IMR-90 (cell line): ENCODE measurements around the gene SARDH. TPM values are rescaled to one million over a fixed set of nuclear protein-coding genes. Genes with fewer than 3 reads are reported as not detected.

ENCODE experiments used
- ATAC-seq: fragments of 200-7000 bp; cut with Tn5 transposase; 2 replicates; pipeline ENCODE4 v1.9.1; 2020; ENCODE audit warnings: low read depth, mild to moderate bottlenecking, moderate library complexity
- BruUV-seq: library from RNA; stranded (reverse); fragments of 400-500 nt; replicated peaks from 2 replicates; lab custom pipeline; 2021; lab: Mats Ljungman, UMichigan
- CTCF ChIA-PET: fragments of 300-600 bp; formaldehyde crosslinking; extraction: SDS; loops from one replicate; lab custom pipeline; 2021; ENCODE audit warnings: antibody characterized with exemption; lab: Yijun Ruan, JAX
- POLR2A ChIA-PET: fragments of 300-600 bp; sonication (Branson Sonifier 250); formaldehyde crosslinking; loops from one replicate; lab custom pipeline; 2022; ENCODE audit warnings: antibody characterized with exemption; ENCODE audit not compliant: unreplicated experiment; lab: Charles Lee
- DNase-seq: peaks from one replicate; pipeline ENCODE4 v3.0.0; 2013
- H2AFZ ChIP-seq: replicated peaks from 2 replicates; pipeline ENCODE3; 2013; ENCODE audit warnings: low read length, mild to moderate bottlenecking; ENCODE audit not compliant: poor library complexity
- H2AK5ac ChIP-seq: 2 replicates; pipeline ENCODE4 v1.6.1; 2013; ENCODE audit warnings: low read depth, low read length, inconsistent platforms
- H2AK9ac ChIP-seq: replicated peaks from 2 replicates; pipeline ENCODE3; 2013; ENCODE audit warnings: mild to moderate bottlenecking, low read depth, low read length, moderate library complexity; ENCODE audit not compliant: poor library complexity
- H2BK120ac ChIP-seq: 2 replicates; pipeline ENCODE4 v1.6.1; 2013; ENCODE audit warnings: low read depth, low read length, inconsistent platforms
- H2BK15ac ChIP-seq: 3 replicates; pipeline ENCODE4 v1.6.1; 2013; ENCODE audit warnings: low read depth, low read length, inconsistent platforms
- H2BK20ac ChIP-seq: 2 replicates; pipeline ENCODE4 v1.6.1; 2013; ENCODE audit warnings: low read depth, mild to moderate bottlenecking, inconsistent platforms, low read length, moderate library complexity
- H2BK5ac ChIP-seq: 2 replicates; pipeline ENCODE4 v1.6.1; 2013; ENCODE audit warnings: mild to moderate bottlenecking, low read depth, low read length, inconsistent platforms; ENCODE audit not compliant: poor library complexity, severe bottlenecking
- H3K14ac ChIP-seq: replicated peaks from 2 replicates; pipeline ENCODE4 v1.6.1; 2013; ENCODE audit warnings: low read depth, low read length, inconsistent platforms
- H3K18ac ChIP-seq: 2 replicates; pipeline ENCODE4 v1.6.1; 2013; ENCODE audit warnings: low read depth, low read length, control low read depth
- H3K23ac ChIP-seq: 2 replicates; pipeline ENCODE4 v1.6.1; 2013; ENCODE audit warnings: low read depth, low read length, inconsistent platforms
- H3K27ac ChIP-seq: 2 replicates; pipeline ENCODE4 v1.5.1; 2013; ENCODE audit warnings: mild to moderate bottlenecking, control low read depth, low read length; ENCODE audit not compliant: insufficient read depth
- H3K27me3 ChIP-seq: 2 replicates; pipeline ENCODE4 v1.6.1; 2013; ENCODE audit warnings: low read length; ENCODE audit not compliant: control insufficient read depth, insufficient read depth
- H3K36me3 ChIP-seq: 2 replicates; pipeline ENCODE4 v1.6.1; 2013; ENCODE audit warnings: low read length, mixed read lengths; ENCODE audit not compliant: control insufficient read depth, insufficient read depth
- H3K4ac ChIP-seq: 2 replicates; pipeline ENCODE4 v1.6.1; 2013; ENCODE audit warnings: low read depth, low read length, inconsistent platforms
- H3K4me1 ChIP-seq: 2 replicates; pipeline ENCODE4 v1.6.1; 2013; ENCODE audit warnings: low read length, mixed read lengths; ENCODE audit not compliant: control insufficient read depth, insufficient read depth
- H3K4me2 ChIP-seq: 2 replicates; pipeline ENCODE4 v1.6.1; 2013; ENCODE audit warnings: low read depth, mild to moderate bottlenecking, control low read depth, low read length, moderate library complexity
- H3K4me3 ChIP-seq: 2 replicates; pipeline ENCODE4 v1.5.1; 2013; ENCODE audit warnings: low read depth, mild to moderate bottlenecking, control low read depth, low read length, moderate library complexity; ENCODE audit not compliant: insufficient read depth
- H3K56ac ChIP-seq: 2 replicates; pipeline ENCODE4 v1.6.1; 2013; ENCODE audit warnings: low read length, inconsistent platforms; ENCODE audit not compliant: insufficient read depth; ENCODE audit errors: extremely low read depth
- H3K79me1 ChIP-seq, 2 experiments: 2 replicates each; pipeline ENCODE4 v1.6.1; 2013; ENCODE audit warnings: low read length in 2 of 2, inconsistent platforms in 1 of 2, low read depth in 1 of 2
- H3K9ac ChIP-seq: 2 replicates; pipeline ENCODE4 v1.6.1; 2013; ENCODE audit warnings: low read depth, low read length, control low read depth
- H3K9me1 ChIP-seq: 2 replicates; pipeline ENCODE4 v1.6.1; 2013; ENCODE audit warnings: low read length, inconsistent platforms; ENCODE audit not compliant: insufficient read depth
- H3K9me3 ChIP-seq: 2 replicates; pipeline ENCODE4 v1.6.1; 2013; ENCODE audit warnings: low read length; ENCODE audit not compliant: control insufficient read depth, insufficient read depth
- H4K20me1 ChIP-seq: 2 replicates; pipeline ENCODE4 v1.6.1; 2013; ENCODE audit warnings: low read length, inconsistent platforms; ENCODE audit not compliant: insufficient read depth
- H4K5ac ChIP-seq: 2 replicates; pipeline ENCODE4 v1.6.1; 2013; ENCODE audit warnings: mild to moderate bottlenecking, low read depth, low read length, control low read depth
- H4K8ac ChIP-seq, 2 experiments: 2 replicates each; pipeline ENCODE4 v1.6.1; 2013; ENCODE audit warnings: low read depth in 2 of 2, low read length in 2 of 2, control low read depth in 1 of 2, inconsistent platforms in 1 of 2
- H4K91ac ChIP-seq: 2 replicates; pipeline ENCODE4 v1.6.1; 2013; ENCODE audit warnings: low read depth, low read length, inconsistent platforms; ENCODE audit not compliant: insufficient read depth
- BHLHE40 ChIP-seq: fragments of 150-350 bp; IDR thresholded peaks from 2 replicates; pipeline ENCODE4 v1.6.1; 2016; ENCODE audit warnings: mild to moderate bottlenecking, low read depth, low read length
- CEBPB ChIP-seq: IDR thresholded peaks from 2 replicates; pipeline ENCODE4 v1.6.1; 2012; ENCODE audit warnings: low read depth, low read length, improper control_type of control experiment
- CHD1 ChIP-seq: IDR thresholded peaks from 2 replicates; pipeline ENCODE4 v1.6.1; 2012; ENCODE audit warnings: low read depth, low read length, improper control_type of control experiment
- MAFK ChIP-seq: IDR thresholded peaks from 2 replicates; pipeline ENCODE4 v1.6.1; 2012; ENCODE audit warnings: low read depth, low read length, improper control_type of control experiment
- MAZ ChIP-seq: IDR thresholded peaks from 2 replicates; pipeline ENCODE4 v1.6.1; 2012; ENCODE audit warnings: low read depth, mild to moderate bottlenecking, low read length, improper control_type of control experiment, moderate library complexity, borderline replicate concordance
- MXI1 ChIP-seq: IDR thresholded peaks from 2 replicates; pipeline ENCODE4 v1.6.1; 2012; ENCODE audit warnings: low read depth, mild to moderate bottlenecking, low read length, moderate library complexity, borderline replicate concordance
- NFE2L2 ChIP-seq: fragments of 150-350 bp; IDR thresholded peaks from 2 replicates; pipeline ENCODE4 v1.6.1; 2016; ENCODE audit warnings: low read depth, mild to moderate bottlenecking, low read length
- POLR2A ChIP-seq: IDR thresholded peaks from 2 replicates; pipeline ENCODE4 v1.6.1; 2012; ENCODE audit warnings: mild to moderate bottlenecking, low read depth, low read length
- RAD21 ChIP-seq: IDR thresholded peaks from 2 replicates; pipeline ENCODE4 v1.6.1; 2012; ENCODE audit warnings: low read length, improper control_type of control experiment
- RCOR1 ChIP-seq: IDR thresholded peaks from 2 replicates; pipeline ENCODE4 v1.6.1; 2012; ENCODE audit warnings: mild to moderate bottlenecking, low read length, improper control_type of control experiment; ENCODE audit not compliant: insufficient replicate concordance
- RFX5 ChIP-seq: IDR thresholded peaks from 2 replicates; pipeline ENCODE4 v1.8.0; 2012; ENCODE audit warnings: low read depth, mild to moderate bottlenecking, low read length, moderate library complexity
- USF2 ChIP-seq: fragments of 150-350 bp; IDR thresholded peaks from 2 replicates; pipeline ENCODE4 v1.6.1; 2017; ENCODE audit warnings: mild to moderate bottlenecking, antibody characterized with exemption, low read length, low read depth
- WGBS, 2 experiments: methylation state at CpG; one replicate each; pipeline versions ENCODE4 v1.1.5 to v1.1.7; 2013; ENCODE audit warnings: missing lambda C conversion rate in 2 of 2; ENCODE audit not compliant: insufficient read length in 1 of 2; ENCODE audit errors: extremely low coverage in 2 of 2; 5-methylcytosine and 5-hydroxymethylcytosine counted together
- dilution Hi-C: fragments of 300-500 bp; cut with HindIII; formaldehyde crosslinking; loops from one replicate; pipeline ENCODE4 v1.14.3; 2018; ENCODE audit warnings: low sequenced_read_pairs; ENCODE audit not compliant: unreplicated experiment
- in situ Hi-C: fragments of 300-500 bp; cut with MboI; formaldehyde crosslinking; loops from 3 replicates; pipeline ENCODE4 v1.14.3; 2019; ENCODE audit warnings: low sequenced_read_pairs, inconsistent platforms, mixed read lengths
- intact Hi-C: fragments of 100-400 bp; cut with micrococcal nuclease; formaldehyde crosslinking; loops from 2 replicates; pipeline ENCODE4 v1.10.0; 2022
- polyA plus RNA-seq, 3 experiments: library from polyadenylated mRNA; depleted of rRNA; stranded (reverse); fragments of >200 nt; gene quantifications; 2 replicates each; pipeline ENCODE4 v1.2.3, GENCODE V29; 2012; ENCODE audit warnings: low replicate concordance in 1 of 3
- total RNA-seq: library from RNA; depleted of rRNA; stranded (reverse); fragments of >200 nt; gene quantifications from 2 replicates; pipeline ENCODE4 v1.2.3, GENCODE V29; 2012
- TF ChIP-seq, protein P1 (sequence below): conservative IDR thresholded peaks from 2 replicates; pipeline ENCODE4 v1.5.1; 2012; ENCODE audit warnings: mild to moderate bottlenecking, low read depth, low read length, improper control_type of control experiment
- TF ChIP-seq, protein P2 (sequence below): fragments of 150-350 bp; IDR thresholded peaks from 2 replicates; pipeline ENCODE4 v1.6.1; 2016; ENCODE audit warnings: low read depth, mild to moderate bottlenecking, low read length, moderate library complexity, borderline replicate concordance

SARDH gene
- total and polyA plus RNA-seq, 2 of the 4 experiments (the other 2 are of a cell fraction): 5.0 to 7.5 TPM

DNA sequence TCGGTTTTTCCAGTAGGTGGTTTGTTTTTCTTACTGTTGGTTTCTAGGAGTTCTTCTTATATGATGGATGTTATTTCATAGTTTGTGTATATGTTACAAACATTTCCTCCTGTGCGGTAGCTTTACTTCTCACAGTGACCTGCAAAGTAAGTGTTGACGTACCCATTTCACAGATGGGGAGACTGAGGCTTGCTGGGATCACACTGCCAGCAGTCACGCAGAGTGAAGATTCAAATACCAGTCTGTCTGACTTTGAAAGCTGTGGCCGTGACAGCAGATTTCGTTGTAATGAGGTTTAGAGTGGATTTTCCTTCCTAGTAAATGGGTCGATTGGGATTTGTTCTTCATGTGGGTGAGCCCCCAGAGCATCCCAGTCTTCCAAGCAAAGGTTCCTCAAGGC lies 89.0 kb downstream of the SARDH start:
- WGBS, 2 experiments: 80% methylated on average over 1 of the region's 7 CpGs; no CpG with 5 or more reads in 1 of the 2 experiments
- ChIA-PET POLR2A (no interaction called here), CTCF (no interaction called here)
- no peak overlapping the region for H2BK15ac ChIP-seq
- peaks cover 42% of the 10 kb centered on the region for H3K27me3 ChIP-seq
- no peak overlapping the region for H2BK20ac ChIP-seq
- H3K4ac ChIP-seq: no peak overlapping the region
- no peak overlapping the region for H3K4me2 ChIP-seq
- dilution Hi-C loops: no loop called here
- no peak overlapping the region for H4K8ac ChIP-seq
- H3K18ac ChIP-seq: no peak overlapping the region
- ATAC-seq (no peak), DNase-seq (no peak)
- no peaks in the 10 kb centered on the region for H3K79me1 ChIP-seq
- no peak overlapping the region for H4K5ac ChIP-seq
- no peaks in the 10 kb centered on the region for H3K9me1 ChIP-seq
- H2AFZ ChIP-seq: no peak overlapping the region
- H2AK9ac ChIP-seq: no peak overlapping the region
- intact Hi-C loops: no loop called here
- H4K91ac ChIP-seq: no peak overlapping the region
- H2AK5ac ChIP-seq: no peak overlapping the region
- no TSS peak for BruUV-seq
- no peaks in the 10 kb centered on the region for H3K36me3 ChIP-seq
- no peak for TF ChIP-seq MAFK
- TF ChIP-seq MXI1: no peak
- TF ChIP-seq BHLHE40: no peak
- no peak for TF ChIP-seq MAZ
- TF ChIP-seq CHD1: no peak
- TF ChIP-seq RAD21: no peak
- TF ChIP-seq RCOR1: no peak
- TF ChIP-seq CEBPB: no peak
- TF ChIP-seq, protein P1, sequence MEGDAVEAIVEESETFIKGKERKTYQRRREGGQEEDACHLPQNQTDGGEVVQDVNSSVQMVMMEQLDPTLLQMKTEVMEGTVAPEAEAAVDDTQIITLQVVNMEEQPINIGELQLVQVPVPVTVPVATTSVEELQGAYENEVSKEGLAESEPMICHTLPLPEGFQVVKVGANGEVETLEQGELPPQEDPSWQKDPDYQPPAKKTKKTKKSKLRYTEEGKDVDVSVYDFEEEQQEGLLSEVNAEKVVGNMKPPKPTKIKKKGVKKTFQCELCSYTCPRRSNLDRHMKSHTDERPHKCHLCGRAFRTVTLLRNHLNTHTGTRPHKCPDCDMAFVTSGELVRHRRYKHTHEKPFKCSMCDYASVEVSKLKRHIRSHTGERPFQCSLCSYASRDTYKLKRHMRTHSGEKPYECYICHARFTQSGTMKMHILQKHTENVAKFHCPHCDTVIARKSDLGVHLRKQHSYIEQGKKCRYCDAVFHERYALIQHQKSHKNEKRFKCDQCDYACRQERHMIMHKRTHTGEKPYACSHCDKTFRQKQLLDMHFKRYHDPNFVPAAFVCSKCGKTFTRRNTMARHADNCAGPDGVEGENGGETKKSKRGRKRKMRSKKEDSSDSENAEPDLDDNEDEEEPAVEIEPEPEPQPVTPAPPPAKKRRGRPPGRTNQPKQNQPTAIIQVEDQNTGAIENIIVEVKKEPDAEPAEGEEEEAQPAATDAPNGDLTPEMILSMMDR: no peak
- no peak for TF ChIP-seq POLR2A
- TF ChIP-seq, protein P2, sequence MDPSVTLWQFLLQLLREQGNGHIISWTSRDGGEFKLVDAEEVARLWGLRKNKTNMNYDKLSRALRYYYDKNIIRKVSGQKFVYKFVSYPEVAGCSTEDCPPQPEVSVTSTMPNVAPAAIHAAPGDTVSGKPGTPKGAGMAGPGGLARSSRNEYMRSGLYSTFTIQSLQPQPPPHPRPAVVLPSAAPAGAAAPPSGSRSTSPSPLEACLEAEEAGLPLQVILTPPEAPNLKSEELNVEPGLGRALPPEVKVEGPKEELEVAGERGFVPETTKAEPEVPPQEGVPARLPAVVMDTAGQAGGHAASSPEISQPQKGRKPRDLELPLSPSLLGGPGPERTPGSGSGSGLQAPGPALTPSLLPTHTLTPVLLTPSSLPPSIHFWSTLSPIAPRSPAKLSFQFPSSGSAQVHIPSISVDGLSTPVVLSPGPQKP: no peak
- no peak for TF ChIP-seq RFX5
- no peak for TF ChIP-seq NFE2L2
- TF ChIP-seq USF2: no peak
- H4K20me1 ChIP-seq: no peaks in the 10 kb centered on the region
- no peak overlapping the region for H2BK120ac ChIP-seq
- in situ Hi-C loops: no loop called here
- no peak overlapping the region for H3K23ac ChIP-seq
- H3K9me3 ChIP-seq: no peaks in the 10 kb centered on the region
- no peak overlapping the region for H3K14ac ChIP-seq
- H3K27ac ChIP-seq: no peak overlapping the region
- no peak overlapping the region for H2BK5ac ChIP-seq
- H3K9ac ChIP-seq: no peak overlapping the region
- H3K56ac ChIP-seq: no peak overlapping the region
- no peak overlapping the region for H3K4me3 ChIP-seq
- H3K4me1 ChIP-seq: no peaks in the 10 kb centered on the region
